Endothelial cell (in vitro differentiated cells): Measurements from ENCODE around the gene CARTPT. TPM values are rescaled to one million over a fixed set of nuclear protein-coding genes. Genes with fewer than 3 reads are reported as not detected.

Experiments
- DNase-seq: peaks from one replicate; pipeline ENCODE4 v3.0.0; 2021; ENCODE audit warnings: low spot score
- H3K27ac Mint-ChIP-seq: one replicate; pipeline ENCODE4 v1.8.0; 2021; ENCODE audit warnings: mixed read lengths, inconsistent platforms; ENCODE audit not compliant: unreplicated experiment
- H3K27me3 Mint-ChIP-seq: one replicate; pipeline ENCODE4 v1.8.0; 2021; ENCODE audit warnings: mild to moderate bottlenecking, moderate library complexity, mixed read lengths, inconsistent platforms; ENCODE audit not compliant: unreplicated experiment
- H3K36me3 Mint-ChIP-seq: one replicate; pipeline ENCODE4 v1.8.0; 2021; ENCODE audit warnings: mild to moderate bottlenecking, low read depth, mixed read lengths, inconsistent platforms; ENCODE audit not compliant: unreplicated experiment
- H3K4me1 Mint-ChIP-seq: one replicate; pipeline ENCODE4 v1.8.0; 2021; ENCODE audit warnings: mild to moderate bottlenecking, mixed read lengths, inconsistent platforms; ENCODE audit not compliant: unreplicated experiment
- H3K4me3 Mint-ChIP-seq: one replicate; pipeline ENCODE4 v1.8.0; 2021; ENCODE audit warnings: mild to moderate bottlenecking, mixed read lengths, inconsistent platforms; ENCODE audit not compliant: unreplicated experiment
- H3K9me3 Mint-ChIP-seq: one replicate; pipeline ENCODE4 v1.8.0; 2021; ENCODE audit warnings: mixed read lengths, inconsistent platforms; ENCODE audit not compliant: unreplicated experiment
- CTCF ChIP-seq: fragments of 200-600 bp; sonication (generic); IDR thresholded peaks from one replicate; pipeline ENCODE4 v1.5.0; 2021; ENCODE audit warnings: antibody characterized with exemption; ENCODE audit not compliant: unreplicated experiment
- total RNA-seq: library from RNA; stranded (reverse); fragmentation: NEBNext Ultra II Directional; extraction: Animal tissue kit (Norgen Biotek cat#: 25700); gene quantifications from one replicate; pipeline ENCODE4 v1.2.1, GENCODE V29; 2021; ENCODE audit not compliant: unreplicated experiment

The CARTPT gene
- total RNA-seq, 1 donor from 2014 or later: 148 TPM

DNA sequence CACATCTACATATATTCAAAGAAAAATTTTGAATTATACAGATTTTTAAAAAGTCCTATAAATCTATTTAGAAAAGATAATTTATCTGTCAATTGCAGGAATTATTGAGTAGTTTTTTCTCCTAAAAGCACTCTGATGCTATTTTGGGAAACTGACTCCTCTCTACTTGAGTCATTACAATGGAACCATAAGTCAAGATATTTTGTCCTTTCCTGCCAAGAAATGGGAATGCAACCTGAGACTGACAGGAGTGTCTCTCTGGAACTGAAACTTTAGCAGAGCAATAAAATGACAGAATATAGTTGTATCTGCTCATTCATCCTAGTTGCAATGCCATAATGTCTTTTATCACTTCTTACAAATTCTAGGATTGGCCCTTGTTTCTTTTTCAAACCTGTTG is 48.6 kb downstream of the CARTPT start:
- TF ChIP-seq CTCF: no peak
- no peak overlapping the region for H3K4me3 Mint-ChIP-seq
- H3K36me3 Mint-ChIP-seq: no peaks in the 10 kb centered on the region
- no peak overlapping the region for H3K27ac Mint-ChIP-seq
- DNase-seq: no peak
- no peaks in the 10 kb centered on the region for H3K27me3 Mint-ChIP-seq
- no peaks in the 10 kb centered on the region for H3K9me3 Mint-ChIP-seq
- H3K4me1 Mint-ChIP-seq: peaks cover 43% of the 10 kb centered on the region

GRCh38 chr5:71769287-71769686 is 50.2 kb downstream of the CARTPT start:
- Mint-ChIP-seq H3K9me3 (no peaks in the 10 kb centered on the region), H3K27ac (peak overlapping the region; percentile 67), H3K4me3 (no peak overlapping the region), H3K36me3 (no peaks in the 10 kb centered on the region), H3K27me3 (no peaks in the 10 kb centered on the region), H3K4me1 (peaks cover 43% of the 10 kb centered on the region)
- no peak for DNase-seq
- TF ChIP-seq CTCF: no peak

DNA sequence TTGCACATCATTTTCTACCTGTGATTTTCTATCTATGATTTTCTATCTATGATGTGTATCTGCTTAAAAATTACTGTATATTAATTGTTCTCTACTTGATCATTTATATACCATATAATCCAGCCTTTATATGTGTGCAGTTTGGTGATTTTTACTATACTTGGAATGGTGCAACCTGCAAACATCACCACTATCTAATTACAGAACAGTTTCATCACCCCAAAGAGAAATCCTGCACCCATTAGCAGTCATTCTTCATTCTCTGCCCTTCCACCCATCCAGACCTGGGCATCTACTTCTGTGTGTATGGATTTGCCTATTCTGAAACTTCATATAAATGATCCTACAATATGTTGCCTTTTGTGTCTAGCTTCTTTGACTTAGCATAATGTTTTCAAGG is 51.3 kb downstream of the CARTPT start:
- H3K4me3 Mint-ChIP-seq: no peak overlapping the region
- no peak for TF ChIP-seq CTCF
- DNase-seq: no peak
- no peaks in the 10 kb centered on the region for H3K36me3 Mint-ChIP-seq
- H3K9me3 Mint-ChIP-seq: no peaks in the 10 kb centered on the region
- no peaks in the 10 kb centered on the region for H3K27me3 Mint-ChIP-seq
- H3K27ac Mint-ChIP-seq: no peak overlapping the region
- H3K4me1 Mint-ChIP-seq: peaks cover 40% of the 10 kb centered on the region

Other genes starting within 250 kb of the CARTPT start
- 38.3 TPM for gene MCCC2, start 131.9 kb upstream of the CARTPT start, total RNA-seq